ENCODE results near the gene CTSS. TPM values are rescaled to one million over a fixed set of nuclear protein-coding genes. Genes with fewer than 3 reads are reported as not detected.

The CTSS gene
- total RNA-seq, 1 donor from 2014 or later = 106 TPM

GRCh38 chr1:150696995-150697927 lies 68.3 kb downstream of the CTSS start, which contains the start of gene GOLPH3L:
TSS of gene GOLPH3L (minus strand) at chr1:150697154. CDS start at chr1:150694838, 2,316 bp downstream.
- DNase-seq (ENCODE audit: low spot score) = peak; percentile 97

GRCh38 chr1:150696590-150696989 lies 69.0 kb downstream of the CTSS start:
- DNase-seq (ENCODE audit: low spot score) = no peak

- no peak for DNase-seq (ENCODE audit: low spot score)
Observed at GRCh38 chr1:150696162-150696561, 69.4 kb downstream of the CTSS start.

GRCh38 chr1:150695561-150695960 lies 70.0 kb downstream of the CTSS start:
- no peak for DNase-seq (ENCODE audit: low spot score)

GRCh38 chr1:150692720-150693119 lies 72.9 kb downstream of the CTSS start:
- DNase-seq (ENCODE audit: low spot score) = no peak

- no peak for DNase-seq (ENCODE audit: low spot score)
Observed at GRCh38 chr1:150688763-150689162, 76.8 kb downstream of the CTSS start.

- DNase-seq (ENCODE audit: low spot score) = no peak
Observed at GRCh38 chr1:150686275-150686674, 79.3 kb downstream of the CTSS start.

- DNase-seq (ENCODE audit: low spot score) = no peak
Observed at GRCh38 chr1:150683914-150684313, 81.7 kb downstream of the CTSS start.

Other genes starting within 250 kb of the CTSS start
- gene ADAMTSL4, start 216.4 kb downstream of the CTSS start, total RNA-seq = 17.2 TPM
- gene MCL1, start 186.2 kb downstream of the CTSS start, total RNA-seq = 231 TPM
- 181 TPM for gene ENSA, start 136.2 kb downstream of the CTSS start, total RNA-seq
- 52.9 TPM for gene GOLPH3L, start 68.6 kb downstream of the CTSS start, total RNA-seq
- gene HORMAD1, start 44.9 kb downstream of the CTSS start, total RNA-seq = not detected
- gene CTSK, start 42.5 kb upstream of the CTSS start, total RNA-seq = 47.6 TPM
- 38.9 TPM for gene ARNT, start 110.8 kb upstream of the CTSS start, total RNA-seq
- gene CTXND2, start 121.4 kb upstream of the CTSS start, total RNA-seq = not detected
- gene SETDB1, start 160.6 kb upstream of the CTSS start, total RNA-seq = 42.6 TPM
- gene CERS2, start 209.1 kb upstream of the CTSS start, total RNA-seq = 350 TPM
- gene ANXA9, start 216.5 kb upstream of the CTSS start, total RNA-seq = 25.1 TPM
- 60.1 TPM for gene MINDY1, start 241.1 kb upstream of the CTSS start, total RNA-seq
- 21.6 TPM for gene PRUNE1, start 242.7 kb upstream of the CTSS start, total RNA-seq